K562 (cell line): ENCODE measurements around the gene NSUN3. TPM values are rescaled to one million over a fixed set of nuclear protein-coding genes. Genes with fewer than 3 reads are reported as not detected.

Experiments
- ATAC-seq: fragments of 200-7000 bp; cut with Tn5 transposase; 3 replicates; pipeline ENCODE4 v1.9.1; 2020; ENCODE audit warnings: moderate library complexity
- BruUV-seq: library from RNA; stranded (reverse); fragments of 400-500 nt; replicated peaks from 2 replicates; lab custom pipeline; 2021; lab: Mats Ljungman, UMichigan
- CTCF ChIA-PET: fragments of 300-600 bp; formaldehyde crosslinking; extraction: SDS; loops from one replicate; lab custom pipeline; 2021; ENCODE audit warnings: low intra/inter-chr PET ratio; lab: Yijun Ruan, JAX
- POLR2A ChIA-PET: fragments of 300-600, 350-650 bp; sonication (Branson Sonifier 250); formaldehyde crosslinking; extraction: SDS; loops from one replicate; lab custom pipeline; 2021; ENCODE audit warnings: antibody characterized with exemption, inconsistent platforms; lab: Yijun Ruan, JAX
- DNase-seq, 4 experiments: peaks; one replicate each; pipeline versions ENCODE4 v3.0.0 to v3.0.0-alpha.2; 2011 to 2018; ENCODE audit warnings: low spot score in 3 of 4, mixed read lengths in 3 of 4; ENCODE audit errors: extremely low read depth in 1 of 4
- FAIRE-seq: peaks from 2 replicates; lab custom pipeline; 2011; peaks lifted over from hg19 to GRCh38; lab: Jason Lieb, UNC
- H2AFZ ChIP-seq: 2 replicates; pipeline ENCODE4 v1.6.0; 2011; ENCODE audit warnings: low read depth, low read length, control low read depth, inconsistent platforms
- H3K27ac ChIP-seq: fragments of 200-600 bp; 3 replicates; pipeline ENCODE4 v1.8.0; 2011; ENCODE audit warnings: low read depth, mild to moderate bottlenecking, control low read depth, inconsistent platforms, low read length, moderate library complexity, mixed read lengths; ENCODE audit errors: extremely low read depth
- H3K27me3 ChIP-seq, 2 experiments: fragments of 300-600 bp in 1 of 2; 2 replicates in 1 of 2; 3 replicates in 1 of 2; pipeline versions ENCODE4 v1.6.0 to v1.8.0; 2011; ENCODE audit warnings: inconsistent platforms in 2 of 2, low read length in 2 of 2, mild to moderate bottlenecking in 1 of 2, mixed read lengths in 1 of 2, moderate library complexity in 1 of 2; ENCODE audit not compliant: control insufficient read depth in 2 of 2, insufficient read depth in 2 of 2
- H3K36me3 ChIP-seq: fragments of 300-600 bp; 3 replicates; pipeline ENCODE4 v1.8.0; 2011; ENCODE audit warnings: mild to moderate bottlenecking, low read length, inconsistent platforms; ENCODE audit not compliant: control insufficient read depth, insufficient read depth
- H3K4me1 ChIP-seq, 2 experiments: fragments of 200-600 bp in 1 of 2; replicated peaks in 1 of 2; 2 replicates in 1 of 2; 3 replicates in 1 of 2; pipeline versions ENCODE4 v1.5.1 to v1.8.0; 2011; ENCODE audit warnings: inconsistent platforms in 2 of 2, low read length in 2 of 2, mild to moderate bottlenecking in 1 of 2, mixed read lengths in 1 of 2, moderate library complexity in 1 of 2; ENCODE audit not compliant: control insufficient read depth in 2 of 2, insufficient read depth in 2 of 2
- H3K4me2 ChIP-seq: 2 replicates; pipeline ENCODE4 v1.6.1; 2011; ENCODE audit warnings: low read length, control low read depth, inconsistent platforms, mixed read lengths; ENCODE audit not compliant: insufficient read depth
- H3K4me3 ChIP-seq: fragments of 200-600 bp; sonication (generic), shearing (Covaris generic); 2 replicates; pipeline ENCODE4 v1.5.1; 2016; ENCODE audit warnings: control low read depth, inconsistent platforms
- H3K79me2 ChIP-seq: fragments of 200-600 bp; 3 replicates; pipeline ENCODE4 v1.8.0; 2011; ENCODE audit warnings: low read length, inconsistent platforms; ENCODE audit not compliant: control insufficient read depth, insufficient read depth
- H3K9ac ChIP-seq, 2 experiments: 2 replicates each; pipeline versions ENCODE4 v1.6.0 to v1.6.1; 2011; ENCODE audit warnings: low read depth in 2 of 2, low read length in 2 of 2, control low read depth in 1 of 2, inconsistent platforms in 1 of 2, mild to moderate bottlenecking in 1 of 2, mixed read lengths in 1 of 2; ENCODE audit not compliant: insufficient read depth in 1 of 2
- H3K9me1 ChIP-seq: one replicate; pipeline ENCODE4 v1.6.0; 2011; ENCODE audit warnings: inconsistent platforms, mild to moderate bottlenecking, low read length, moderate library complexity; ENCODE audit not compliant: control insufficient read depth, insufficient read depth
- H3K9me3 ChIP-seq: replicated peaks from 2 replicates; pipeline ENCODE4 v1.5.1; 2011; ENCODE audit warnings: low read depth, low read length, inconsistent platforms; ENCODE audit not compliant: control insufficient read depth, insufficient read depth
- H4K20me1 ChIP-seq: replicated peaks from 2 replicates; pipeline ENCODE4 v1.6.1; 2011; ENCODE audit warnings: low read length, inconsistent platforms, mixed read lengths; ENCODE audit not compliant: control insufficient read depth, insufficient read depth
- EGR1 ChIP-seq: fragments of 450-650 bp; conservative IDR thresholded peaks from 2 replicates; pipeline ENCODE4 v1.6.1; 2017; ENCODE audit warnings: mild to moderate bottlenecking
- ELF1 ChIP-seq: fragments of 200-800 bp; sonication (Bioruptor generic); IDR thresholded peaks from 2 replicates; pipeline ENCODE4 v1.6.1; 2016; ENCODE audit warnings: missing genetic modification characterization, missing compliant biosample characterization
- ETS1 ChIP-seq: conservative IDR thresholded peaks from 2 replicates; pipeline ENCODE4 v1.6.1; 2011; ENCODE audit warnings: low read depth, mild to moderate bottlenecking, low read length; ENCODE audit not compliant: control insufficient read depth
- HMG20B ChIP-seq: fragments of 250-450 bp; sonication (Bioruptor Pico); IDR thresholded peaks from 2 replicates; pipeline ENCODE4 v1.5.0; 2021; ENCODE audit warnings: mild to moderate bottlenecking
- NRF1 ChIP-seq, 2 experiments: fragments of 450-650 bp; IDR thresholded peaks in 1 of 2; conservative IDR thresholded peaks in 1 of 2; 2 replicates each; pipeline ENCODE4 v1.6.1; 2014; ENCODE audit warnings: mild to moderate bottlenecking in 2 of 2
- RBM34 ChIP-seq: fragments of 200-400 bp; formaldehyde crosslinking; IDR thresholded peaks from 2 replicates; pipeline ENCODE4 v1.6.1; 2018; ENCODE audit warnings: low read length, borderline replicate concordance; ENCODE audit not compliant: insufficient read depth
- UBTF ChIP-seq, 2 experiments: IDR thresholded peaks; 2 replicates each; pipeline ENCODE4 v1.6.1; 2012; ENCODE audit warnings: improper control_type of control experiment in 2 of 2, low read depth in 2 of 2, low read length in 2 of 2, borderline replicate concordance in 1 of 2
- ZNF583 ChIP-seq: fragments of 250-450 bp; sonication (Bioruptor Pico); IDR thresholded peaks from 2 replicates; pipeline ENCODE4 v1.4.0; 2020
- ZNF584 ChIP-seq: fragments of 200-800 bp; sonication (Bioruptor generic); IDR thresholded peaks from 2 replicates; pipeline ENCODE4 v1.6.1; 2016; ENCODE audit warnings: low read depth, mild to moderate bottlenecking, missing genetic modification characterization, missing compliant biosample characterization
- ZNF778 ChIP-seq: fragments of 450-650 bp; formaldehyde crosslinking; IDR thresholded peaks from 2 replicates; pipeline ENCODE4 v1.4.0; 2020; ENCODE audit warnings: mild to moderate bottlenecking, moderate library complexity
- ZNF780A ChIP-seq: fragments of 250-450 bp; sonication (Bioruptor Pico); IDR thresholded peaks from 2 replicates; pipeline ENCODE4 v1.5.0; 2021; ENCODE audit warnings: mild to moderate bottlenecking
- WGBS: fragments of 100-300 bp; shearing (Covaris generic); methylation state at CpG from one replicate; pipeline ENCODE4 v1.1.6; 2016; ENCODE audit warnings: low coverage, mixed read lengths; ENCODE audit not compliant: insufficient coverage; ENCODE audit errors: missing lambda C conversion rate; 5-methylcytosine and 5-hydroxymethylcytosine counted together
- in situ Hi-C: fragments of 300-500 bp; cut with MboI; formaldehyde crosslinking; loops from 4 replicates; pipeline ENCODE4 v1.15.0; 2018; ENCODE audit warnings: inconsistent platforms, mixed read lengths
- intact Hi-C: fragments of 100-400 bp; cut with micrococcal nuclease; formaldehyde crosslinking; loops from 2 replicates; pipeline ENCODE4 v1.14.2; 2022
- polyA plus RNA-seq, 8 experiments: library from polyadenylated mRNA; depleted of rRNA in 4 of 8; stranded (reverse) in 5 of 8; unstranded in 3 of 8; fragments of >200 nt; fragmentation: Nextera tagmentation in 2 of 8; fragmentation: Illumina TruSeq in 1 of 8; extraction: Ambion mirVana in 2 of 8; extraction: Trizol in 1 of 8; gene quantifications; 2 replicates each; pipeline versions ENCODE4 v1.2.1 to v1.2.3, GENCODE V29; 2011 to 2014; ENCODE audit warnings: inconsistent platforms in 1 of 8, missing spikeins in 1 of 8
- total RNA-seq, 7 experiments: library from RNA; depleted of rRNA in 6 of 7; stranded (reverse); fragments of >200 nt in 6 of 7; fragmentation: Illumina TruSeq in 2 of 7; extraction: Trizol in 2 of 7; gene quantifications; 2 replicates each; pipeline versions ENCODE4 v1.2.1 to v1.2.3, GENCODE V29; 2011 to 2021; ENCODE audit warnings: low replicate concordance in 1 of 7

Gene NSUN3
- total and polyA plus RNA-seq, 9 of the 15 experiments (the other 6 are each of a cell fraction or from before 2014, with no cell fraction given), result 4.4 to 12.3 (median 7.6) TPM

GRCh38 chr3:94150113-94150512 is 87.3 kb downstream of the NSUN3 start (continued):
- TF ChIP-seq ZNF583 (CRISPR knock-in tag) (no peak), ETS1 (no peak), ZNF584 (CRISPR knock-in tag) (no peak), NRF1 (conservative IDR thresholded peaks at IDR 0.05 in 1 of 2, IDR thresholded peaks at IDR 0.05 in 1 of 2) (no peak), RBM34 (no peak), ZNF778 (CRISPR knock-in tag) (no peak), HMG20B (no peak), ZNF780A (CRISPR knock-in tag) (no peak), EGR1 (no peak)

- no TSS peak for BruUV-seq
- intact Hi-C loops (no loop called here), in situ Hi-C loops (no loop called here)
- ATAC-seq (no peak), FAIRE-seq (no peak), DNase-seq (no peak)
- Histone ChIP-seq H2AFZ (no peak overlapping the region), H3K4me3 (no peak overlapping the region), H3K9me1 (no peaks in the 10 kb centered on the region), H3K79me2 (no peaks in the 10 kb centered on the region), H3K9ac (no peak overlapping the region), H3K4me2 (no peak overlapping the region), H3K27me3 (no peaks in the 10 kb centered on the region), H3K4me1 (no peaks in the 10 kb centered on the region), H3K27ac (no peak overlapping the region), H4K20me1 (no peaks in the 10 kb centered on the region), H3K36me3 (no peaks in the 10 kb centered on the region), H3K9me3 (no peaks in the 10 kb centered on the region)
- POLR2A ChIA-PET, result no interaction called here
- CTCF ChIA-PET, result no interaction called here
- 0% methylated on average over 1 of the region's 1 CpG for WGBS
- no peak for TF ChIP-seq ELF1 (tag)
- TF ChIP-seq UBTF (IDR thresholded peaks at IDR 0.05; ENCODE audit: borderline replicate concordance in 1 of 2, low read depth in 2 of 2, low read length in 2 of 2), result no peak
Observed at GRCh38 chr3:94156626-94157025, 93.8 kb downstream of the NSUN3 start.
